Measurements from ENCODE around the gene KIF2C.

The KIF2C gene

GRCh38 chr1:44787506-44787905, 47.9 kb downstream of the KIF2C start:
- no peak overlapping the region for H3K4me3 ChIP-seq (ENCODE audit: low read length)
- no peak overlapping the region for H3K4me2 ChIP-seq (ENCODE audit: low read depth, low read length)
- DNase-seq: no peak
- TF ChIP-seq EZH2 (optimal IDR thresholded peaks at IDR 0.05; ENCODE audit: low read depth, low read length) (no peak), CTCF (IDR thresholded peaks at IDR 0.05; ENCODE audit: low read length) (no peak), EZH2phosphoT487 (IDR thresholded peaks at IDR 0.05; ENCODE audit: low read length) (no peak)
- H3K9me2 ChIP-seq (replicated peaks; ENCODE audit: insufficient read depth, low read length): no peaks in the 10 kb centered on the region
- H4K20me1 ChIP-seq (ENCODE audit: insufficient read depth, low read length): no peaks in the 10 kb centered on the region
- H3K27ac ChIP-seq (ENCODE audit: low read length): no peak overlapping the region
- H3F3A ChIP-seq (ENCODE audit: insufficient read depth, low read length): peaks cover 8% of the 10 kb centered on the region
- no peaks in the 10 kb centered on the region for H3K79me2 ChIP-seq (ENCODE audit: low read length)
- peaks cover 8% of the 10 kb centered on the region; the same call in 1 of the 2 replicates for H3K4me1 ChIP-seq (ENCODE audit: low read length)
- H3K9ac ChIP-seq (ENCODE audit: low read length): no peak overlapping the region
- H3K36me3 ChIP-seq (replicated peaks; ENCODE audit: insufficient read depth, low read length): no peaks in the 10 kb centered on the region
- no peak overlapping the region for H2AFZ ChIP-seq (ENCODE audit: low read length)
- no peaks in the 10 kb centered on the region for H3K9me3 ChIP-seq (replicated peaks; ENCODE audit: insufficient read depth, low read length)
- H3K27me3 ChIP-seq (replicated peaks; ENCODE audit: insufficient read depth, low read length): no peaks in the 10 kb centered on the region

GRCh38 chr1:44788120-44788860, 48.7 kb downstream of the KIF2C start, which contains the start of gene BEST4:
Gene BEST4, minus strand, starts transcription at chr1:44788170. Its CDS starts 465 bp downstream, at chr1:44787705.
- H3K4me3 ChIP-seq (ENCODE audit: low read length): no peak within 1 kb of the TSS
- H3K9me2 ChIP-seq (replicated peaks; ENCODE audit: insufficient read depth, low read length): no peaks in the 10 kb centered on the region
- no peaks in the 10 kb centered on the region for H4K20me1 ChIP-seq (ENCODE audit: insufficient read depth, low read length)
- H3F3A ChIP-seq (ENCODE audit: insufficient read depth, low read length): peaks cover 2% of the 10 kb centered on the region; the same call in 1 of the 2 replicates
- no peak within 1 kb of the TSS for H2AFZ ChIP-seq (ENCODE audit: low read length)
- H3K27me3 ChIP-seq (replicated peaks; ENCODE audit: insufficient read depth, low read length): no peaks in the 10 kb centered on the region
- no peak within 1 kb of the TSS for H3K9ac ChIP-seq (ENCODE audit: low read length)
- H3K27ac ChIP-seq (ENCODE audit: low read length): no peak within 1 kb of the TSS
- no peaks in the 10 kb centered on the region for H3K79me2 ChIP-seq (ENCODE audit: low read length)
- no peak for TF ChIP-seq CTCF (IDR thresholded peaks at IDR 0.05; ENCODE audit: low read length)
- TF ChIP-seq EZH2 (optimal IDR thresholded peaks at IDR 0.05; ENCODE audit: low read depth, low read length): no peak
- no peak for TF ChIP-seq EZH2phosphoT487 (IDR thresholded peaks at IDR 0.05; ENCODE audit: low read length)
- H3K36me3 ChIP-seq (replicated peaks; ENCODE audit: insufficient read depth, low read length): no peaks in the 10 kb centered on the region
- H3K9me3 ChIP-seq (replicated peaks; ENCODE audit: insufficient read depth, low read length): no peaks in the 10 kb centered on the region
- DNase-seq: no peak
- H3K4me1 ChIP-seq (ENCODE audit: low read length): peaks cover 8% of the 10 kb centered on the region; the same call in 1 of the 2 replicates
- H3K4me2 ChIP-seq (ENCODE audit: low read depth, low read length): no peak within 1 kb of the TSS

- Histone ChIP-seq H3K27ac (ENCODE audit: low read length) (no peak overlapping the region), H3K9me3 (replicated peaks; ENCODE audit: insufficient read depth, low read length) (no peaks in the 10 kb centered on the region), H3K4me3 (ENCODE audit: low read length) (no peak overlapping the region), H3F3A (ENCODE audit: insufficient read depth, low read length) (no peaks in the 10 kb centered on the region), H4K20me1 (ENCODE audit: insufficient read depth, low read length) (no peaks in the 10 kb centered on the region), H3K4me1 (ENCODE audit: low read length) (no peaks in the 10 kb centered on the region), H3K9ac (ENCODE audit: low read length) (no peak overlapping the region), H3K79me2 (ENCODE audit: low read length) (no peaks in the 10 kb centered on the region), H2AFZ (ENCODE audit: low read length) (no peak overlapping the region), H3K36me3 (replicated peaks; ENCODE audit: insufficient read depth, low read length) (no peaks in the 10 kb centered on the region), H3K4me2 (ENCODE audit: low read depth, low read length) (no peak overlapping the region), H3K9me2 (replicated peaks; ENCODE audit: insufficient read depth, low read length) (no peaks in the 10 kb centered on the region), H3K27me3 (replicated peaks; ENCODE audit: insufficient read depth, low read length) (no peaks in the 10 kb centered on the region)
- DNase-seq: no peak
- TF ChIP-seq EZH2 (optimal IDR thresholded peaks at IDR 0.05; ENCODE audit: low read depth, low read length) (no peak), EZH2phosphoT487 (IDR thresholded peaks at IDR 0.05; ENCODE audit: low read length) (no peak), CTCF (IDR thresholded peaks at IDR 0.05; ENCODE audit: low read length) (no peak)
Measured at GRCh38 chr1:44790968-44791801, 51.5 kb downstream of the KIF2C start.

Measured in MM.1S (cell line).